Kidney epithelial cell (primary cell): ENCODE data around the gene TFIP11. TPM values are rescaled to one million over a fixed set of nuclear protein-coding genes. Genes with fewer than 3 reads are reported as not detected.

ENCODE experiments used
- DNase-seq: peaks from one replicate; pipeline ENCODE4 v3.0.0-alpha.2; 2010; ENCODE audit warnings: low read depth
- H3K27me3 ChIP-seq: 2 replicates; pipeline ENCODE4 v1.6.0; 2011; ENCODE audit warnings: low read length; ENCODE audit not compliant: control insufficient read depth, insufficient read depth
- H3K36me3 ChIP-seq: 2 replicates; pipeline ENCODE4 v1.5.1; 2011; ENCODE audit warnings: low read length; ENCODE audit not compliant: control insufficient read depth, insufficient read depth
- H3K4me3 ChIP-seq: 2 replicates; pipeline ENCODE4 v1.5.1; 2011; ENCODE audit warnings: low read depth, mild to moderate bottlenecking, control low read depth, low read length
- total RNA-seq: library from RNA; depleted of rRNA; stranded (reverse); fragments of >200 nt; gene quantifications from 2 replicates; pipeline ENCODE4 v1.2.3, GENCODE V29; 2015
- TF ChIP-seq, protein P1 (sequence below): IDR thresholded peaks from 2 replicates; pipeline ENCODE4 v1.5.1; 2011; ENCODE audit warnings: mild to moderate bottlenecking, moderate library complexity, low read length, control low read depth, inconsistent platforms; ENCODE audit not compliant: insufficient read depth, poor library complexity, severe bottlenecking

TFIP11 gene
- total RNA-seq, 1 donor from 2014 or later: 45.8 TPM

DNA sequence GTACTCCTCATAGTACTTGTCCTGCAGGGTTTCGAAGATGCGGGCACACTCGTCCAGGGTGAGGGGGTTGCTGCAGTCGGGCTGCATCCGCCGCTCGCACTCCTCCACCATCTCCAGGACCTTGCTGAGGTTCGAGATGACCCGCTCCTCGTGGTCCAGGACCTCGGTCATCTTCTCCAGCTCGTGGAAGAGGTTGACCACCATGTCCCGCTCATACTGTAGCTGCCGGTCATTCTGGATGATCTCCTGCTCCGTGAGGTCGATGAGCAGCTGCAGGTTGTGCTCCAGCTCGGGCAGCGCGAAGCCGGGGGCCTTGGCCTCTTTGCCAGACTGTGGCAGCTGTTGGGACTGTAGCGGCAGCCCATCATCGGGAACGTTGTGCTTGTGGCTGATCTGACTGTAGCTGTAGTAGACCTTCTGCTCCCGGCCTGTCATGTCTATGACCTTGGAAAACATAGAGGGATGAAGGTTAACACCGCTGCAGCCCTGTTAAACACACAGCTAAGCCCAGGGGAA lies 13.0 kb downstream of the TFIP11 start:
- H3K27me3 ChIP-seq: no peaks in the 10 kb centered on the region
- no peak for DNase-seq
- H3K36me3 ChIP-seq: peaks cover 4% of the 10 kb centered on the region
- TF ChIP-seq, protein P1, sequence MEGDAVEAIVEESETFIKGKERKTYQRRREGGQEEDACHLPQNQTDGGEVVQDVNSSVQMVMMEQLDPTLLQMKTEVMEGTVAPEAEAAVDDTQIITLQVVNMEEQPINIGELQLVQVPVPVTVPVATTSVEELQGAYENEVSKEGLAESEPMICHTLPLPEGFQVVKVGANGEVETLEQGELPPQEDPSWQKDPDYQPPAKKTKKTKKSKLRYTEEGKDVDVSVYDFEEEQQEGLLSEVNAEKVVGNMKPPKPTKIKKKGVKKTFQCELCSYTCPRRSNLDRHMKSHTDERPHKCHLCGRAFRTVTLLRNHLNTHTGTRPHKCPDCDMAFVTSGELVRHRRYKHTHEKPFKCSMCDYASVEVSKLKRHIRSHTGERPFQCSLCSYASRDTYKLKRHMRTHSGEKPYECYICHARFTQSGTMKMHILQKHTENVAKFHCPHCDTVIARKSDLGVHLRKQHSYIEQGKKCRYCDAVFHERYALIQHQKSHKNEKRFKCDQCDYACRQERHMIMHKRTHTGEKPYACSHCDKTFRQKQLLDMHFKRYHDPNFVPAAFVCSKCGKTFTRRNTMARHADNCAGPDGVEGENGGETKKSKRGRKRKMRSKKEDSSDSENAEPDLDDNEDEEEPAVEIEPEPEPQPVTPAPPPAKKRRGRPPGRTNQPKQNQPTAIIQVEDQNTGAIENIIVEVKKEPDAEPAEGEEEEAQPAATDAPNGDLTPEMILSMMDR: no peak
- H3K4me3 ChIP-seq: no peak overlapping the region

GRCh38 chr22:26496456-26496855 lies 15.8 kb downstream of the TFIP11 start:
- DNase-seq: no peak
- Histone ChIP-seq H3K4me3 (no peak overlapping the region), H3K36me3 (peaks cover 4% of the 10 kb centered on the region), H3K27me3 (no peaks in the 10 kb centered on the region)
- TF ChIP-seq, protein P1: no peak

DNA sequence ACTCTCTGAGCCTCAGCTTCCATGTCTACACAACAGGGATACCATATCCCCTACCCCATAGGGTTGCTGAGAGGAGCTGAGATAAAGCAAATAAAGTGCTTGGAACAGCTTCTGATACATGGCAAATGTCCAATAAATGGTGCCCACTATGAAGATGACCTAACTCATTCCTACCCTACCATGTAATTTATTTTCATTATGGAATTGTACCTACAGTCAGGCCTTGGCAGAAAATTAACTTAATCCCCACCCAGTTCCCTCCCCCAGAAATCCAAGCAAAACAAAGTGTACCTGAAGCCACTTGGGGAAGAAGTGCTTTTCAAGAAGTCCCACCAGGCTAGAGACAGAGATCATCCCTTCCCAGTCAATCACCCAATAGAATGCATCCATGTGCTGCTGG lies 17.8 kb downstream of the TFIP11 start:
- H3K36me3 ChIP-seq: peaks cover 5% of the 10 kb centered on the region

DNA sequence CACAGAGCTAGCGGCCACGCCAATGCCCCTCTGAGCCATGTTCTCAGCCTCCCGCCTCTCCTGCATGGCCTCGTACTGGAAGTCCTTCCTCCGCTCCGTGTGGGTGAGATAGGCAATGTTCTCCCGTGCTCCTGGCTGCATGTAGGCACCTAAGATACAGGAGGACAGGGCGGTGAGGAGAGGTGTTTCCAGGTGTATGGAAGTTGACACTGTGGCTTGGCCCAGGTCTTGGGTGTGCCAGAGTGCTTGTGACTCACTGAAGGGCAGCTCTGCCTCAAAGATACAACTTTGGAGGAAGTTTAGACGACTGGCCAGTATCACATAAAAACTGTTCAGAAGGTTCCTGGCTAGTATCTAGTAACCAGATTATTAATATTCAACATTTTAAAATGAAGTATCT lies 20.1 kb downstream of the TFIP11 start:
- H3K36me3 ChIP-seq: peaks cover 4% of the 10 kb centered on the region
- H3K27me3 ChIP-seq: no peaks in the 10 kb centered on the region
- no peak for DNase-seq
- no peak overlapping the region for H3K4me3 ChIP-seq
- TF ChIP-seq, protein P1: no peak

More for the DNA sequence above, 17.8 kb downstream of the TFIP11 start:
- DNase-seq: no peak
- Histone ChIP-seq H3K4me3 (no peak overlapping the region), H3K27me3 (no peaks in the 10 kb centered on the region)
- TF ChIP-seq, protein P1: no peak

- DNase-seq: no peak
- Histone ChIP-seq H3K4me3 (no peak overlapping the region), H3K27me3 (no peaks in the 10 kb centered on the region), H3K36me3 (peaks cover 4% of the 10 kb centered on the region)
- TF ChIP-seq, protein P1: no peak
These were observed 22.7 kb downstream of the TFIP11 start for GRCh38 chr22:26489447-26490036.

- TF ChIP-seq, protein P1: no peak
- DNase-seq: no peak
- no peaks in the 10 kb centered on the region for H3K27me3 ChIP-seq
- no peak overlapping the region for H3K4me3 ChIP-seq
- H3K36me3 ChIP-seq: peaks cover 4% of the 10 kb centered on the region
These were observed 24.3 kb downstream of the TFIP11 start for GRCh38 chr22:26487996-26488395.
